Immature natural killer cell (primary cell): ENCODE data around the gene SEC24B. TPM values are rescaled to one million over a fixed set of nuclear protein-coding genes. Genes with fewer than 3 reads are reported as not detected.

Experiments used
- DNase-seq, 3 donors: peaks; one replicate each; pipeline ENCODE4 v3.0.0; 2022; ENCODE audit warnings: mixed read lengths in 1 of 3
- H3K27ac Mint-ChIP-seq, 6 donors: one replicate each; pipeline ENCODE4 v1.8.0; 2020; ENCODE audit warnings: mixed read lengths in 6 of 6, mild to moderate bottlenecking in 5 of 6, inconsistent platforms in 4 of 6, moderate library complexity in 3 of 6
- H3K27me3 Mint-ChIP-seq, 3 donors: one replicate each; pipeline ENCODE4 v1.8.0; 2020 to 2021; ENCODE audit warnings: low read depth in 3 of 3, mild to moderate bottlenecking in 3 of 3, mixed read lengths in 3 of 3, moderate library complexity in 3 of 3, inconsistent platforms in 1 of 3
- H3K36me3 Mint-ChIP-seq, 3 donors: one replicate each; pipeline ENCODE4 v1.8.0; 2020; ENCODE audit warnings: mixed read lengths in 3 of 3, inconsistent platforms in 2 of 3, mild to moderate bottlenecking in 2 of 3
- H3K4me1 Mint-ChIP-seq, 2 donors: one replicate each; pipeline ENCODE4 v1.8.0; 2020; ENCODE audit warnings: inconsistent platforms in 2 of 2, mild to moderate bottlenecking in 2 of 2, mixed read lengths in 2 of 2, moderate library complexity in 1 of 2
- H3K4me3 Mint-ChIP-seq, 5 donors: one replicate each; pipeline ENCODE4 v1.8.0; 2020; ENCODE audit warnings: mild to moderate bottlenecking in 5 of 5, mixed read lengths in 5 of 5, inconsistent platforms in 3 of 5, moderate library complexity in 3 of 5
- H3K9me3 Mint-ChIP-seq, 6 donors: one replicate each; pipeline ENCODE4 v1.8.0; 2020; ENCODE audit warnings: mild to moderate bottlenecking in 6 of 6, mixed read lengths in 6 of 6, inconsistent platforms in 4 of 6, moderate library complexity in 3 of 6
- polyA plus RNA-seq, 3 donors: library from polyadenylated mRNA; unstranded; fragments of 300-500 nt; fragmentation: Illumina TruSeq; gene quantifications; one replicate each; pipeline ENCODE4 v1.2.3, GENCODE V29; 2021

Gene SEC24B
- polyA plus RNA-seq, result 10 to 100 TPM in 2 of 3 donors, 1 to 10 TPM in 1; 5.3 to 17.8 (median 12.1) TPM

- H3K4me1 Mint-ChIP-seq, result peaks cover 52 to 58% of the 10 kb centered on the region in 2 donors
- no peaks in the 10 kb centered on the region for H3K9me3 Mint-ChIP-seq
These were observed at the start of gene SEC24B for GRCh38 chr4:109433205-109434006. Gene SEC24B, plus strand, starts transcription at chr4:109433815. Its CDS starts 55 bp downstream, at chr4:109433870.

GRCh38 chr4:109383823-109384222 lies 49.8 kb upstream of the SEC24B start:
- H3K36me3 Mint-ChIP-seq, result peaks cover 0 to 3% (median 0%) of the 10 kb centered on the region in 3 donors
- no peak overlapping the region for H3K4me3 Mint-ChIP-seq
- DNase-seq, result no peak
- no peaks in the 10 kb centered on the region for H3K4me1 Mint-ChIP-seq
- H3K27me3 Mint-ChIP-seq, result peaks cover 2 to 10% (median 7%) of the 10 kb centered on the region in 3 donors
- no peak overlapping the region for H3K27ac Mint-ChIP-seq
- H3K9me3 Mint-ChIP-seq, result no peaks in the 10 kb centered on the region

More at GRCh38 chr4:109433205-109434006, at the start of gene SEC24B:
- H3K27ac Mint-ChIP-seq, result peak within 1 kb of the TSS; percentile 89 to 96 (median 94)
- peaks cover 0 to 9% (median 6%) of the 10 kb centered on the region in 3 donors for H3K36me3 Mint-ChIP-seq
- peak within 1 kb of the TSS; percentile 87 to 91 (median 88) for H3K4me3 Mint-ChIP-seq
- H3K27me3 Mint-ChIP-seq, result peaks cover 0 to 3% (median 2%) of the 10 kb centered on the region in 3 donors
- DNase-seq, result peak; percentile 90 to 91 (median 91)

- Mint-ChIP-seq H3K9me3 (no peaks in the 10 kb centered on the region), H3K27me3 (peaks cover 2 to 12% (median 7%) of the 10 kb centered on the region in 3 donors), H3K27ac (no peak overlapping the region), H3K4me1 (no peaks in the 10 kb centered on the region), H3K4me3 (no peak overlapping the region), H3K36me3 (peaks cover 0 to 3% (median 0%) of the 10 kb centered on the region in 3 donors)
- DNase-seq, result no peak
These were observed 48.4 kb upstream of the SEC24B start for GRCh38 chr4:109385260-109385659.

GRCh38 chr4:109389369-109390114 lies 44.1 kb upstream of the SEC24B start:
- Mint-ChIP-seq H3K36me3 (peaks cover 0 to 3% (median 0%) of the 10 kb centered on the region in 3 donors), H3K27me3 (peaks cover 4 to 14% (median 8%) of the 10 kb centered on the region in 3 donors), H3K9me3 (no peaks in the 10 kb centered on the region), H3K4me1 (no peaks in the 10 kb centered on the region), H3K27ac (no peak overlapping the region), H3K4me3 (no peak overlapping the region)
- DNase-seq, result no peak

- no peak overlapping the region for H3K27ac Mint-ChIP-seq
- no peak for DNase-seq
- H3K36me3 Mint-ChIP-seq, result peaks cover 0 to 2% (median 0%) of the 10 kb centered on the region in 3 donors
- no peaks in the 10 kb centered on the region for H3K9me3 Mint-ChIP-seq
- peaks cover 4 to 9% (median 8%) of the 10 kb centered on the region in 3 donors for H3K27me3 Mint-ChIP-seq
- no peaks in the 10 kb centered on the region for H3K4me1 Mint-ChIP-seq
- H3K4me3 Mint-ChIP-seq, result no peak overlapping the region
These were observed 43.4 kb upstream of the SEC24B start for GRCh38 chr4:109390115-109390768.

GRCh38 chr4:109395694-109396093 lies 37.9 kb upstream of the SEC24B start:
- H3K4me1 Mint-ChIP-seq, result no peaks in the 10 kb centered on the region
- no peak for DNase-seq
- H3K36me3 Mint-ChIP-seq, result no peaks in the 10 kb centered on the region
- no peak overlapping the region for H3K27ac Mint-ChIP-seq
- H3K4me3 Mint-ChIP-seq, result no peak overlapping the region
- peaks cover 6 to 9% (median 7%) of the 10 kb centered on the region in 3 donors for H3K27me3 Mint-ChIP-seq
- H3K9me3 Mint-ChIP-seq, result no peaks in the 10 kb centered on the region

- no peaks in the 10 kb centered on the region for H3K4me1 Mint-ChIP-seq
- H3K27me3 Mint-ChIP-seq, result peaks cover 5 to 10% (median 7%) of the 10 kb centered on the region in 3 donors
- no peak for DNase-seq
- no peak overlapping the region for H3K27ac Mint-ChIP-seq
- H3K9me3 Mint-ChIP-seq, result no peaks in the 10 kb centered on the region
- H3K36me3 Mint-ChIP-seq, result no peaks in the 10 kb centered on the region
- no peak overlapping the region for H3K4me3 Mint-ChIP-seq
These were observed 34.7 kb upstream of the SEC24B start for GRCh38 chr4:109398928-109399327.

GRCh38 chr4:109406337-109406931 lies 27.2 kb upstream of the SEC24B start:
- H3K36me3 Mint-ChIP-seq, result no peaks in the 10 kb centered on the region
- peak; percentile 17 to 38 (median 29) for DNase-seq
- no peak overlapping the region for H3K4me3 Mint-ChIP-seq
- no peaks in the 10 kb centered on the region for H3K9me3 Mint-ChIP-seq
- no peaks in the 10 kb centered on the region for H3K4me1 Mint-ChIP-seq
- H3K27ac Mint-ChIP-seq, result no peak overlapping the region
- peaks cover 2% of the 10 kb centered on the region in 3 donors for H3K27me3 Mint-ChIP-seq

- Mint-ChIP-seq H3K9me3 (no peaks in the 10 kb centered on the region), H3K27me3 (peaks cover 2% of the 10 kb centered on the region in 3 donors), H3K4me3 (no peak overlapping the region), H3K4me1 (no peaks in the 10 kb centered on the region), H3K27ac (no peak overlapping the region), H3K36me3 (peaks cover 0 to 3% (median 0%) of the 10 kb centered on the region in 3 donors)
- DNase-seq, result no peak
These were observed 26.4 kb upstream of the SEC24B start for GRCh38 chr4:109407027-109407737.

GRCh38 chr4:109408711-109409110 lies 24.9 kb upstream of the SEC24B start:
- Mint-ChIP-seq H3K4me3 (no peak overlapping the region), H3K9me3 (no peaks in the 10 kb centered on the region), H3K27me3 (peaks cover 0 to 2% (median 2%) of the 10 kb centered on the region in 3 donors), H3K27ac (peak overlapping the region in 1 of 6 donors; percentile 63), H3K4me1 (no peaks in the 10 kb centered on the region), H3K36me3 (peaks cover 0 to 7% (median 0%) of the 10 kb centered on the region in 3 donors)
- DNase-seq, result no peak

GRCh38 chr4:109410226-109410625 lies 23.4 kb upstream of the SEC24B start:
- H3K4me3 Mint-ChIP-seq, result no peak overlapping the region
- peaks cover 0 to 7% (median 0%) of the 10 kb centered on the region in 3 donors for H3K36me3 Mint-ChIP-seq
- DNase-seq, result no peak
- no peak overlapping the region for H3K27ac Mint-ChIP-seq
- H3K27me3 Mint-ChIP-seq, result peaks cover 0 to 2% (median 0%) of the 10 kb centered on the region in 3 donors
- no peaks in the 10 kb centered on the region for H3K9me3 Mint-ChIP-seq
- no peaks in the 10 kb centered on the region for H3K4me1 Mint-ChIP-seq

GRCh38 chr4:109410776-109411175 lies 22.8 kb upstream of the SEC24B start:
- Mint-ChIP-seq H3K9me3 (no peaks in the 10 kb centered on the region), H3K27ac (no peak overlapping the region), H3K4me1 (no peaks in the 10 kb centered on the region), H3K27me3 (peaks cover 0 to 2% (median 0%) of the 10 kb centered on the region in 3 donors), H3K36me3 (peaks cover 0 to 7% (median 0%) of the 10 kb centered on the region in 3 donors), H3K4me3 (no peak overlapping the region)
- no peak for DNase-seq

GRCh38 chr4:109411964-109412363 lies 21.7 kb upstream of the SEC24B start:
- no peak for DNase-seq
- Mint-ChIP-seq H3K27ac (no peak overlapping the region), H3K4me3 (no peak overlapping the region), H3K9me3 (no peaks in the 10 kb centered on the region), H3K36me3 (peaks cover 0 to 7% (median 0%) of the 10 kb centered on the region in 3 donors), H3K4me1 (no peaks in the 10 kb centered on the region), H3K27me3 (peaks cover 0 to 2% (median 0%) of the 10 kb centered on the region in 3 donors)
